Thyroid gland (tissue), 4 donors: ENCODE measurements around the gene BEND6. TPM values are rescaled to one million over a fixed set of nuclear protein-coding genes. Genes with fewer than 3 reads are reported as not detected.

ENCODE experiments used
- DNase-seq, 2 donors: peaks; one replicate each; pipeline ENCODE4 v3.0.0-alpha.2; 2019
- H3K27ac ChIP-seq, 3 donors: fragments of 200-600 bp; sonication (generic); 1 replicate in 2 of 3; 2 replicates in 1 of 3; pipeline ENCODE4 v1.5.1; 2016 to 2019; ENCODE audit warnings: mild to moderate bottlenecking in 1 of 3, moderate library complexity in 1 of 3
- H3K27me3 ChIP-seq: fragments of 200-600 bp; sonication (generic); one replicate; pipeline ENCODE4 v1.5.1; 2019
- H3K36me3 ChIP-seq, 2 donors: fragments of 200-600 bp; sonication (generic); one replicate each; pipeline ENCODE4 v1.5.1; 2016 to 2019
- H3K4me1 ChIP-seq, 2 donors: fragments of 200-600 bp; sonication (generic); one replicate each; pipeline ENCODE4 v1.5.1; 2017 to 2019
- H3K4me3 ChIP-seq, 3 donors: fragments of 200-600 bp; sonication (generic); replicated peaks in 1 of 3; 1 replicate in 2 of 3; 2 replicates in 1 of 3; pipeline ENCODE4 v1.5.1; 2016; ENCODE audit warnings: mild to moderate bottlenecking in 1 of 3
- H3K9me3 ChIP-seq: fragments of 200-600 bp; sonication (generic); one replicate; pipeline ENCODE4 v1.5.1; 2017
- CTCF ChIP-seq, 6 experiments: fragments of 200-600 bp in 3 of 6; fragments of 450-650 bp in 3 of 6; sonication (generic) in 3 of 6; IDR thresholded peaks; one replicate each; pipeline ENCODE4 v1.5.1; 2016 to 2019; ENCODE audit warnings: antibody characterized with exemption in 6 of 6, mild to moderate bottlenecking in 2 of 6, inconsistent platforms in 1 of 6, moderate library complexity in 1 of 6
- POLR2A ChIP-seq, 2 donors: fragments of 450-650 bp; IDR thresholded peaks; one replicate each; pipeline ENCODE4 v1.6.1; 2017; ENCODE audit warnings: antibody characterized with exemption in 2 of 2, mild to moderate bottlenecking in 2 of 2, moderate library complexity in 1 of 2
- WGBS, 2 donors: methylation state at CpG; one replicate each; pipeline ENCODE4 v1.1.5; 2017; 5-methylcytosine and 5-hydroxymethylcytosine counted together
- intact Hi-C: fragments of 100-400 bp; cut with DNase I; formaldehyde crosslinking; loops from one replicate; pipeline ENCODE4 v1.15.1; 2023
- total RNA-seq, 4 donors: library from RNA; depleted of rRNA; stranded (reverse); fragments of >200 nt; gene quantifications; one replicate each; pipeline ENCODE4 v1.2.3, GENCODE V29; 2016

Gene BEND6
- total RNA-seq, 4 donors from 2014 or later = 1.1 to 7.1 (median 3.0) TPM

- no peak overlapping the region for H3K27ac ChIP-seq
- intact Hi-C loops = no loop called here
- H3K4me1 ChIP-seq = no peaks in the 10 kb centered on the region
- TF ChIP-seq POLR2A (IDR thresholded peaks at IDR 0.05) (no peak), CTCF (IDR thresholded peaks at IDR 0.05) (no peak)
- H3K27me3 ChIP-seq = no peaks in the 10 kb centered on the region
- no peaks in the 10 kb centered on the region for H3K9me3 ChIP-seq
- 69 to 73% methylated on average over 2 of the region's 2 CpGs for WGBS, 2 donors
- H3K36me3 ChIP-seq = no peaks in the 10 kb centered on the region
- DNase-seq = no peak
- H3K4me3 ChIP-seq = no peak overlapping the region
Observed at GRCh38 chr6:56932910-56933477, 21.9 kb upstream of the BEND6 start.

GRCh38 chr6:56933650-56934049 is 21.3 kb upstream of the BEND6 start:
- H3K36me3 ChIP-seq = no peaks in the 10 kb centered on the region
- 35 to 45% methylated on average over 1 of the region's 1 CpG for WGBS, 2 donors
- H3K27me3 ChIP-seq = no peaks in the 10 kb centered on the region
- intact Hi-C loops = no loop called here
- no peak for DNase-seq
- TF ChIP-seq CTCF (IDR thresholded peaks at IDR 0.05) (no peak), POLR2A (IDR thresholded peaks at IDR 0.05) (no peak)
- no peak overlapping the region for H3K4me3 ChIP-seq
- no peak overlapping the region for H3K27ac ChIP-seq
- H3K9me3 ChIP-seq = no peaks in the 10 kb centered on the region
- no peaks in the 10 kb centered on the region for H3K4me1 ChIP-seq

GRCh38 chr6:56934876-56935275 is 20.0 kb upstream of the BEND6 start:
- intact Hi-C loops = no loop called here
- WGBS, 2 donors = 58 to 67% methylated on average over 4 of the region's 4 CpGs
- H3K4me1 ChIP-seq = no peaks in the 10 kb centered on the region
- H3K4me3 ChIP-seq = no peak overlapping the region
- no peaks in the 10 kb centered on the region for H3K36me3 ChIP-seq
- TF ChIP-seq CTCF (IDR thresholded peaks at IDR 0.05) = no peak
- no peak for TF ChIP-seq POLR2A (IDR thresholded peaks at IDR 0.05)
- no peaks in the 10 kb centered on the region for H3K27me3 ChIP-seq
- no peak overlapping the region for H3K27ac ChIP-seq
- no peaks in the 10 kb centered on the region for H3K9me3 ChIP-seq
- no peak for DNase-seq

GRCh38 chr6:56936466-56936865 is 18.4 kb upstream of the BEND6 start:
- TF ChIP-seq POLR2A (IDR thresholded peaks at IDR 0.05) (no peak), CTCF (IDR thresholded peaks at IDR 0.05) (no peak)
- Histone ChIP-seq H3K4me1 (no peaks in the 10 kb centered on the region), H3K27ac (no peak overlapping the region), H3K27me3 (no peaks in the 10 kb centered on the region), H3K9me3 (no peaks in the 10 kb centered on the region), H3K36me3 (no peaks in the 10 kb centered on the region), H3K4me3 (no peak overlapping the region)
- no peak for DNase-seq
- intact Hi-C loops = no loop called here
- WGBS, 2 donors = 68 to 69% methylated on average over 4 of the region's 4 CpGs

- H3K4me3 ChIP-seq = no peak overlapping the region
- DNase-seq = no peak
- no peaks in the 10 kb centered on the region for H3K9me3 ChIP-seq
- no peaks in the 10 kb centered on the region for H3K4me1 ChIP-seq
- TF ChIP-seq CTCF (IDR thresholded peaks at IDR 0.05) (no peak), POLR2A (IDR thresholded peaks at IDR 0.05) (no peak)
- intact Hi-C loops = no loop called here
- WGBS, 2 donors = 33 to 59% methylated on average over 1 of the region's 1 CpG
- no peaks in the 10 kb centered on the region for H3K36me3 ChIP-seq
- no peak overlapping the region for H3K27ac ChIP-seq
- no peaks in the 10 kb centered on the region for H3K27me3 ChIP-seq
Observed at GRCh38 chr6:56938649-56939191, 16.2 kb upstream of the BEND6 start.
